Endothelial cell of umbilical vein (primary cell): ENCODE measurements around the gene CEACAM4. TPM values are rescaled to one million over a fixed set of nuclear protein-coding genes. Genes with fewer than 3 reads are reported as not detected.

Source experiments
- BruUV-seq: library from RNA; stranded (reverse); fragments of 400-500 nt; replicated peaks from 2 replicates; lab custom pipeline; 2021; lab: Mats Ljungman, UMichigan
- CTCF ChIA-PET: fragments of 300-600, 350-600 bp; sonication (Branson Sonifier 250); formaldehyde crosslinking; loops from one replicate; lab custom pipeline; 2021; ENCODE audit warnings: antibody characterized with exemption, inconsistent platforms; lab: Charles Lee
- POLR2A ChIA-PET: fragments of 300-600, 350-600 bp; sonication (Branson Sonifier 250); formaldehyde crosslinking; loops from one replicate; lab custom pipeline; 2021; ENCODE audit warnings: antibody characterized with exemption, inconsistent platforms; lab: Charles Lee
- DNase-seq: peaks from one replicate; pipeline ENCODE4 v3.0.0-alpha.2; 2011; ENCODE audit warnings: low read depth, low spot score
- FAIRE-seq: peaks from 2 replicates; lab custom pipeline; 2011; peaks lifted over from hg19 to GRCh38; lab: Jason Lieb, UNC
- H2AFZ ChIP-seq: 2 replicates; pipeline ENCODE4 v1.6.0; 2012; ENCODE audit warnings: low read depth, low read length, control low read depth, inconsistent platforms
- H3K27ac ChIP-seq: 2 replicates; pipeline ENCODE4 v1.5.1; 2011; ENCODE audit warnings: low read depth, mild to moderate bottlenecking, control low read depth, low read length, moderate library complexity; ENCODE audit not compliant: insufficient read depth
- H3K27me3 ChIP-seq, 2 experiments: 2 replicates each; pipeline versions ENCODE4 v1.6.0 to v1.6.1; 2011; ENCODE audit warnings: low read length in 2 of 2, mixed read lengths in 1 of 2; ENCODE audit not compliant: control insufficient read depth in 2 of 2, insufficient read depth in 2 of 2
- H3K36me3 ChIP-seq, 2 experiments: 2 replicates in 1 of 2; 3 replicates in 1 of 2; pipeline ENCODE4 v1.5.1; 2011; ENCODE audit warnings: low read length in 2 of 2, mild to moderate bottlenecking in 1 of 2, moderate library complexity in 1 of 2; ENCODE audit not compliant: control insufficient read depth in 2 of 2, insufficient read depth in 2 of 2; ENCODE audit errors: extremely low read depth in 1 of 2
- H3K4me1 ChIP-seq: 3 replicates; pipeline ENCODE4 v1.5.1; 2011; ENCODE audit warnings: mild to moderate bottlenecking, low read length; ENCODE audit not compliant: control insufficient read depth, insufficient read depth; ENCODE audit errors: extremely low read depth
- H3K4me2 ChIP-seq: 2 replicates; pipeline ENCODE4 v1.6.1; 2011; ENCODE audit warnings: low read length, control low read depth, mixed read lengths; ENCODE audit not compliant: insufficient read depth
- H3K4me3 ChIP-seq, 3 experiments: fragments of 200-600 bp in 1 of 3; sonication (generic), shearing (Covaris generic) in 1 of 3; replicated peaks in 1 of 3; 2 replicates each; pipeline ENCODE4 v1.5.1; 2011 to 2016; ENCODE audit warnings: control low read depth in 3 of 3, low read length in 3 of 3, mild to moderate bottlenecking in 2 of 3, inconsistent platforms in 1 of 3, low read depth in 1 of 3, moderate library complexity in 1 of 3; ENCODE audit not compliant: insufficient read depth in 1 of 3
- H3K79me2 ChIP-seq: 2 replicates; pipeline ENCODE4 v1.6.0; 2012; ENCODE audit warnings: low read length, inconsistent platforms; ENCODE audit not compliant: control insufficient read depth, insufficient read depth
- H3K9ac ChIP-seq: replicated peaks from 2 replicates; pipeline ENCODE3; 2011; ENCODE audit warnings: low read length, control low read depth; ENCODE audit not compliant: insufficient read depth; ENCODE audit errors: extremely low read depth
- H3K9me1 ChIP-seq: replicated peaks from 3 replicates; pipeline ENCODE4 v1.6.0; 2011; ENCODE audit warnings: mild to moderate bottlenecking, low read length; ENCODE audit not compliant: control insufficient read depth, insufficient read depth; ENCODE audit errors: extremely low read depth
- H3K9me3 ChIP-seq: replicated peaks from 2 replicates; pipeline ENCODE4 v1.5.1; 2012; ENCODE audit warnings: low read length, inconsistent platforms; ENCODE audit not compliant: control insufficient read depth, insufficient read depth
- H4K20me1 ChIP-seq: replicated peaks from 2 replicates; pipeline ENCODE3; 2011; ENCODE audit warnings: mild to moderate bottlenecking, low read length; ENCODE audit not compliant: control insufficient read depth, insufficient read depth; ENCODE audit errors: extremely low read depth
- CTCF ChIP-seq, 2 donors: IDR thresholded peaks; 1 replicate in 1 of 2; 2 replicates in 1 of 2; pipeline ENCODE4 v1.5.1; 2011; ENCODE audit warnings: low read length in 2 of 2, mild to moderate bottlenecking in 2 of 2, moderate library complexity in 2 of 2, control low read depth in 1 of 2, inconsistent platforms in 1 of 2, low read depth in 1 of 2; ENCODE audit not compliant: insufficient read depth in 1 of 2; ENCODE audit errors: extremely low read depth in 1 of 2
- EZH2 ChIP-seq: IDR thresholded peaks from 2 replicates; pipeline ENCODE4 v1.6.1; 2012; ENCODE audit warnings: borderline replicate concordance, low read depth, mild to moderate bottlenecking, moderate library complexity, low read length, inconsistent platforms; ENCODE audit not compliant: severe bottlenecking
- FOS ChIP-seq: IDR thresholded peaks from 2 replicates; pipeline ENCODE4 v1.6.1; 2011; ENCODE audit warnings: mild to moderate bottlenecking, low read length, moderate library complexity, borderline replicate concordance; ENCODE audit not compliant: insufficient read depth
- GATA2 ChIP-seq: IDR thresholded peaks from 2 replicates; pipeline ENCODE4 v1.7.0; 2011; ENCODE audit warnings: low read depth, mild to moderate bottlenecking, moderate library complexity, mixed read lengths, low read length; ENCODE audit not compliant: insufficient read length, insufficient read depth
- JUN ChIP-seq: IDR thresholded peaks from 2 replicates; pipeline ENCODE4 v1.6.1; 2011; ENCODE audit warnings: borderline replicate concordance, low read depth; ENCODE audit not compliant: insufficient read length, insufficient read depth
- MYC ChIP-seq: IDR thresholded peaks from one replicate; pipeline ENCODE4 v1.6.1; 2011; ENCODE audit warnings: mild to moderate bottlenecking, low read depth, low read length
- POLR2AphosphoS5 ChIP-seq: IDR thresholded peaks from 2 replicates; pipeline ENCODE4 v1.6.1; 2012; ENCODE audit warnings: low read depth, mild to moderate bottlenecking, control low read depth, low read length, moderate library complexity; ENCODE audit not compliant: insufficient read depth
- dilution Hi-C: fragments of 300-500 bp; cut with MboI; formaldehyde crosslinking; loops from one replicate; pipeline ENCODE4 v1.15.0; 2019; ENCODE audit warnings: low sequenced_read_pairs; ENCODE audit not compliant: extremely low pct_ligation_motif_present
- intact Hi-C: fragments of 100-400 bp; cut with micrococcal nuclease; formaldehyde crosslinking; loops from one replicate; pipeline ENCODE4 v1.10.0; 2022
- polyA plus RNA-seq, 4 experiments: library from polyadenylated mRNA; depleted of rRNA in 3 of 4; stranded (reverse) in 3 of 4; unstranded in 1 of 4; fragments of >200 nt; gene quantifications; 2 replicates each; pipeline versions ENCODE4 v1.2.1 to v1.2.3, GENCODE V29; 2011 to 2012; ENCODE audit warnings: missing spikeins in 1 of 4
- total RNA-seq: library from RNA; stranded (reverse); gene quantifications from 2 replicates; pipeline ENCODE4 v1.2.3, GENCODE V29; 2021

Gene CEACAM4
- total and polyA plus RNA-seq, 2 donors (not counting 3 experiments of a cell fraction or from before 2014, with no cell fraction given), result not detected

GRCh38 chr19:41624515-41624914 lies 2.4 kb downstream of the CEACAM4 start:
- intact Hi-C loops, result no loop called here

More at GRCh38 chr19:41624515-41624914, 2.4 kb downstream of the CEACAM4 start:
- no peak overlapping the region for H3K9ac ChIP-seq
- POLR2A ChIA-PET, result no interaction called here
- dilution Hi-C loops, result no loop called here
- no peaks in the 10 kb centered on the region for H3K9me3 ChIP-seq
- H4K20me1 ChIP-seq, result no peaks in the 10 kb centered on the region
- H3K36me3 ChIP-seq, result no peaks in the 10 kb centered on the region
- TF ChIP-seq GATA2, result no peak
- TF ChIP-seq EZH2, result no peak
- TF ChIP-seq FOS, result no peak
- TF ChIP-seq POLR2AphosphoS5, result no peak
- TF ChIP-seq CTCF (IDR thresholded peaks at IDR 0.05; ENCODE audit: extremely low read depth in 1 of 2, insufficient read depth in 1 of 2, low read depth in 1 of 2, low read length in 2 of 2), result no peak
- TF ChIP-seq JUN, result no peak
- no peak for TF ChIP-seq MYC
- no peak overlapping the region for H3K27ac ChIP-seq
- H3K9me1 ChIP-seq, result no peaks in the 10 kb centered on the region
- DNase-seq (no peak), FAIRE-seq (no peak)
- CTCF ChIA-PET, result no interaction called here
- no peak overlapping the region for H3K4me3 ChIP-seq
- no TSS peak for BruUV-seq
- no peak overlapping the region for H3K4me2 ChIP-seq
- H3K4me1 ChIP-seq, result no peaks in the 10 kb centered on the region
- peaks cover 0 to 2% of the 10 kb centered on the region in 2 experiments for H3K27me3 ChIP-seq
- H2AFZ ChIP-seq, result no peak overlapping the region
- H3K79me2 ChIP-seq, result no peaks in the 10 kb centered on the region
